ENCODE results near the gene INO80E.

Gene INO80E

DNA sequence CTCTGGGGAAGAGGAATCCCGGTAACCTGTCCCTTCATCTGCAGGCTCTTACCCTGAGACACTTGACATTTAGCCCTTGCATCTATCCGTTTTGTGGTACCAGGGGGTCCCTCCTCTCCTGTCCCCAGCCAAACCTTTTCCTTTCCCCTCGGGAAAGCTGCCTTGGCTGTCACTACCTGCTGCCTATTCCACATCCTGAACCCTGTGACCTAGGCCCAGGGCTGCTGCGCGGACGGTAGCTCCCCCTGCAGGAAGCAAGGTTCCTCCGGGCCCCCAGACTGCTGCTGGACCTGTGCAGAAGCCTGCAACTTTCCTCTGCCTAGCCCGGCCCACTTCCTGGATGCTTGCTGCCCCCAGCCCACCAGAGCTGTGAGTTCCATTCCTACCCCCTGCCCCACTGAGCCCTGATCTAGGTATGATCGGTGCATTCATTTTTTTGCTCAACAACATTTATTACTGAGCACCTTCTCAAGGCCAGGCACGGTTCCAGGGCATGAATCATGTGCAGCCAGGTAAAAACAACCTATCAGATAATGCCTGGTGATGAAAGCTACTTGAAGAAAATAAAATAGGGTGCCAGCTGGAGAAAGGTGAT lies 59.0 kb downstream of the INO80E start:
- Mint-ChIP-seq H3K9me3 (no peaks in the 10 kb centered on the region), H3K4me3 (peak overlapping the region; percentile 81 to 87 (median 84)), H3K4me1 (peaks cover 43% of the 10 kb centered on the region), H3K27me3 (ENCODE audit: low read depth) (no peaks in the 10 kb centered on the region), H3K36me3 (ENCODE audit: low read depth) (peaks cover 4% of the 10 kb centered on the region), H3K27ac (peak overlapping the region in 2 of 3 experiments; percentile 31 to 49)
- peak in 2 of 3 experiments; percentile 25 to 38 for TF ChIP-seq CTCF (IDR thresholded peaks at IDR 0.05; ENCODE audit: unreplicated experiment in 3 of 3)

All from nephron (organoid).